Activated naive CD8-positive, alpha-beta T cell treated with anti-CD3 and anti-CD28 coated beads, Interleukin-2, amount 10 ng/mL, durations not matched to agents 7 days and 5 days (primary cell): Measurements from ENCODE around the gene TBC1D10A. TPM values are rescaled to one million over a fixed set of nuclear protein-coding genes. Genes with fewer than 3 reads are reported as not detected.
A peak's percentile ranks its signal among the peaks of the same experiment; 100 is the strongest.

Experiments used
- ATAC-seq: fragments of 150-1000 bp; cut with Tn5 transposase; one replicate; pipeline ENCODE4 v1.10.0; 2021; ENCODE audit warnings: low read depth, moderate library complexity
- POLR2A ChIA-PET: fragments of 350-600 bp; sonication (Branson Sonifier 250); formaldehyde crosslinking; loops from one replicate; lab custom pipeline; 2021; ENCODE audit warnings: antibody characterized with exemption; lab: Charles Lee
- DNase-seq: peaks from one replicate; pipeline ENCODE4 v3.0.0; 2021
- H3K27ac Mint-ChIP-seq: one replicate; pipeline ENCODE4 v1.8.0; 2022; ENCODE audit warnings: mild to moderate bottlenecking, mixed read lengths
- H3K27me3 Mint-ChIP-seq: one replicate; pipeline ENCODE4 v1.8.0; 2022; ENCODE audit warnings: mild to moderate bottlenecking, moderate library complexity, mixed read lengths
- H3K36me3 Mint-ChIP-seq: one replicate; pipeline ENCODE4 v1.8.0; 2021; ENCODE audit warnings: mild to moderate bottlenecking, mixed read lengths
- H3K4me1 Mint-ChIP-seq: one replicate; pipeline ENCODE4 v1.8.0; 2021; ENCODE audit warnings: mixed read lengths
- H3K4me3 Mint-ChIP-seq: one replicate; pipeline ENCODE4 v1.8.0; 2022; ENCODE audit warnings: mild to moderate bottlenecking, moderate library complexity, mixed read lengths
- H3K9me3 Mint-ChIP-seq: one replicate; pipeline ENCODE4 v1.8.0; 2021; ENCODE audit warnings: mixed read lengths
- total RNA-seq, 2 experiments: library from RNA; stranded (reverse); gene quantifications; one replicate each; pipeline ENCODE4 v1.2.3, GENCODE V29; 2021

Gene TBC1D10A
- total RNA-seq, 2 experiments from 2014 or later, result 54.0 to 54.2 TPM

- Mint-ChIP-seq H3K4me3 (peak within 1 kb of the TSS; percentile 100), H3K27me3 (no peaks in the 10 kb centered on the region), H3K9me3 (no peaks in the 10 kb centered on the region), H3K36me3 (peaks cover 49% of the 10 kb centered on the region), H3K4me1 (peaks cover 55% of the 10 kb centered on the region), H3K27ac (peak within 1 kb of the TSS; percentile 99)
- POLR2A ChIA-PET, result interaction anchor here (0.6 to 12.9 kb wide), 17 partner anchors 9 to 642 kb away, joined by 3 to 247 read pairs (median 7); partner anchors contain the start of genes MTFP1 and OSM
- DNase-seq (peak; percentile 79), ATAC-seq (peak; percentile 31)
These were observed 80.5 kb downstream of the TBC1D10A start, which contains the start of gene LIF for GRCh38 chr22:30245985-30246813. LIF (minus strand) TSS chr22:30246759; CDS start chr22:30246695, 64 bp downstream.

GRCh38 chr22:30245181-30245984 lies 81.4 kb downstream of the TBC1D10A start:
- Mint-ChIP-seq H3K27ac (peak overlapping the region; percentile 99), H3K27me3 (no peaks in the 10 kb centered on the region), H3K4me1 (peaks cover 62% of the 10 kb centered on the region), H3K36me3 (peaks cover 57% of the 10 kb centered on the region), H3K9me3 (no peaks in the 10 kb centered on the region), H3K4me3 (peak overlapping the region; percentile 100)
- POLR2A ChIA-PET, result interaction anchor here (0.6 to 12.9 kb wide), 19 partner anchors 8 to 641 kb away, joined by 3 to 247 read pairs (median 6); partner anchors contain the start of genes MTFP1 and OSM
- ATAC-seq, result no peak
- no peak for DNase-seq

- Mint-ChIP-seq H3K36me3 (peaks cover 62% of the 10 kb centered on the region), H3K27me3 (no peaks in the 10 kb centered on the region), H3K9me3 (no peaks in the 10 kb centered on the region), H3K4me1 (peaks cover 61% of the 10 kb centered on the region), H3K4me3 (peak overlapping the region; percentile 100), H3K27ac (peak overlapping the region; percentile 99)
- ATAC-seq, result no peak
- DNase-seq, result no peak
- POLR2A ChIA-PET, result interaction anchor here (0.8 to 12.9 kb wide), 14 partner anchors 12 to 138 kb away, joined by 3 to 247 read pairs (median 60); partner anchors contain the start of gene OSM
These were observed 82.1 kb downstream of the TBC1D10A start for GRCh38 chr22:30244641-30245040.

GRCh38 chr22:30244066-30244465 lies 82.7 kb downstream of the TBC1D10A start:
- no peak for ATAC-seq
- H3K36me3 Mint-ChIP-seq, result peaks cover 67% of the 10 kb centered on the region
- no peaks in the 10 kb centered on the region for H3K9me3 Mint-ChIP-seq
- H3K4me3 Mint-ChIP-seq, result peak overlapping the region; percentile 100
- POLR2A ChIA-PET, result interaction anchor here (0.8 to 12.9 kb wide), 16 partner anchors 10 to 143 kb away, joined by 3 to 247 read pairs (median 20); partner anchors contain the start of gene OSM
- peaks cover 62% of the 10 kb centered on the region for H3K4me1 Mint-ChIP-seq
- no peaks in the 10 kb centered on the region for H3K27me3 Mint-ChIP-seq
- peak overlapping the region; percentile 99 for H3K27ac Mint-ChIP-seq
- no peak for DNase-seq

- peak; percentile 53 for DNase-seq
- Mint-ChIP-seq H3K4me3 (peak overlapping the region; percentile 100), H3K27ac (peak overlapping the region; percentile 99), H3K9me3 (no peaks in the 10 kb centered on the region), H3K36me3 (peaks cover 70% of the 10 kb centered on the region), H3K4me1 (peaks cover 65% of the 10 kb centered on the region), H3K27me3 (no peaks in the 10 kb centered on the region)
- no peak for ATAC-seq
- POLR2A ChIA-PET, result interaction anchor here (0.8 to 12.9 kb wide), 14 partner anchors 10 to 142 kb away, joined by 3 to 247 read pairs (median 60); partner anchors contain the start of gene OSM
These were observed 83.1 kb downstream of the TBC1D10A start for GRCh38 chr22:30243661-30244060.

Other genes starting within 250 kb of the TBC1D10A start
- gene HORMAD2, start 246.5 kb downstream of the TBC1D10A start, total RNA-seq, result under 1 TPM in 1 of 2 experiments, not detected in 1; 0.14 TPM
- gene LIF, start 80.2 kb downstream of the TBC1D10A start, total RNA-seq, result 100 to 1,000 TPM; 508 to 564 TPM
- gene OSM, start 60.1 kb downstream of the TBC1D10A start, total RNA-seq, result 100 to 1,000 TPM; 125 to 142 TPM
- 10 to 100 TPM; 24.2 to 27.5 TPM for gene CASTOR1, start 37.4 kb downstream of the TBC1D10A start, total RNA-seq
- gene SF3A1, start 30.0 kb upstream of the TBC1D10A start, total RNA-seq, result 100 to 1,000 TPM; 220 to 233 TPM
- 1 to 10 TPM; 4.0 to 4.7 TPM for gene CCDC157, start 30.1 kb upstream of the TBC1D10A start, total RNA-seq
- gene RNF215, start 60.5 kb upstream of the TBC1D10A start, total RNA-seq, result 10 to 100 TPM; 11.1 to 11.3 TPM
- 1 to 10 TPM; 9.9 TPM for gene SEC14L2, start 70.1 kb upstream of the TBC1D10A start, total RNA-seq
- gene MTFP1, start 98.8 kb upstream of the TBC1D10A start, total RNA-seq, result 10 to 100 TPM; 63.3 to 64.8 TPM
- gene SEC14L3, start 145.1 kb upstream of the TBC1D10A start, total RNA-seq, result not detected
- gene SEC14L4, start 178.8 kb upstream of the TBC1D10A start, total RNA-seq, result not detected
- under 1 TPM in 1 of 2 experiments, not detected in 1; 0.08 TPM for gene SEC14L6, start 219.8 kb upstream of the TBC1D10A start, total RNA-seq
- under 1 TPM; 0.44 to 0.68 TPM for gene GAL3ST1, start 247.7 kb upstream of the TBC1D10A start, total RNA-seq